ENCODE measurements around the gene UBN2. TPM values are rescaled to one million over a fixed set of nuclear protein-coding genes. Genes with fewer than 3 reads are reported as not detected.
A peak's percentile ranks its signal among the peaks of the same experiment; 100 is the strongest.

Gene UBN2
- total RNA-seq, result 10 to 100 TPM; 13.4 to 18.8 TPM

- ATAC-seq (ENCODE audit: insufficient number of reproducible peaks, low FRiP score, low read depth) (peak; percentile 98), DNase-seq (ENCODE audit: low spot score) (peak; percentile 86)
- peak within 1 kb of the TSS; percentile 100 for H3K4me3 ChIP-seq
- H3K27me3 ChIP-seq (replicated peaks; ENCODE audit: insufficient read depth), result no peaks in the 10 kb centered on the region
- no peak for TF ChIP-seq CTCF (IDR thresholded peaks at IDR 0.05)
- peak within 1 kb of the TSS; percentile 95 to 97 for H3K27ac ChIP-seq
- H3K9me3 ChIP-seq, result no peaks in the 10 kb centered on the region
- H3K4me1 ChIP-seq (ENCODE audit: control insufficient read depth in 1 of 2, low read depth in 2 of 2), result peaks cover 12 to 28% of the 10 kb centered on the region in 2 donors
- no peaks in the 10 kb centered on the region for H3K36me3 ChIP-seq
Observed at GRCh38 chr7:139230774-139231512, at the start of gene UBN2. Gene UBN2 (plus strand): TSS chr7:139231237. CDS start chr7:139231485, 248 bp downstream.

- no peak for TF ChIP-seq CTCF (IDR thresholded peaks at IDR 0.05)
- DNase-seq (ENCODE audit: low spot score) (no peak), ATAC-seq (ENCODE audit: insufficient number of reproducible peaks, low FRiP score, low read depth) (no peak)
- Histone ChIP-seq H3K4me1 (ENCODE audit: control insufficient read depth in 1 of 2, low read depth in 2 of 2) (no peaks in the 10 kb centered on the region), H3K27ac (no peak overlapping the region), H3K4me3 (no peak overlapping the region), H3K9me3 (no peaks in the 10 kb centered on the region), H3K36me3 (peaks cover 6% of the 10 kb centered on the region), H3K27me3 (replicated peaks; ENCODE audit: insufficient read depth) (no peaks in the 10 kb centered on the region)
Observed at GRCh38 chr7:139181404-139181803, 49.6 kb upstream of the UBN2 start.

GRCh38 chr7:139182363-139182762 lies 48.7 kb upstream of the UBN2 start:
- no peak overlapping the region for H3K4me3 ChIP-seq
- TF ChIP-seq CTCF (IDR thresholded peaks at IDR 0.05), result no peak
- no peak for DNase-seq (ENCODE audit: low spot score)
- H3K36me3 ChIP-seq, result peaks cover 6% of the 10 kb centered on the region
- no peak overlapping the region for H3K27ac ChIP-seq
- no peaks in the 10 kb centered on the region for H3K9me3 ChIP-seq
- no peak for ATAC-seq (ENCODE audit: insufficient number of reproducible peaks, low FRiP score, low read depth)
- no peaks in the 10 kb centered on the region for H3K4me1 ChIP-seq (ENCODE audit: control insufficient read depth in 1 of 2, low read depth in 2 of 2)
- H3K27me3 ChIP-seq (replicated peaks; ENCODE audit: insufficient read depth), result no peaks in the 10 kb centered on the region

- TF ChIP-seq CTCF (IDR thresholded peaks at IDR 0.05), result no peak
- no peak for DNase-seq (ENCODE audit: low spot score)
- no peak for ATAC-seq (ENCODE audit: insufficient number of reproducible peaks, low FRiP score, low read depth)
- Histone ChIP-seq H3K36me3 (peaks cover 6% of the 10 kb centered on the region), H3K27ac (no peak overlapping the region), H3K27me3 (replicated peaks; ENCODE audit: insufficient read depth) (no peaks in the 10 kb centered on the region), H3K4me1 (ENCODE audit: control insufficient read depth in 1 of 2, low read depth in 2 of 2) (no peaks in the 10 kb centered on the region), H3K4me3 (no peak overlapping the region), H3K9me3 (no peaks in the 10 kb centered on the region)
Observed at GRCh38 chr7:139183251-139183650, 47.8 kb upstream of the UBN2 start.

- no peaks in the 10 kb centered on the region for H3K9me3 ChIP-seq
- no peak for TF ChIP-seq CTCF (IDR thresholded peaks at IDR 0.05)
- peaks cover 7% of the 10 kb centered on the region for H3K36me3 ChIP-seq
- DNase-seq (ENCODE audit: low spot score), result no peak
- no peak for ATAC-seq (ENCODE audit: insufficient number of reproducible peaks, low FRiP score, low read depth)
- no peak overlapping the region for H3K4me3 ChIP-seq
- no peaks in the 10 kb centered on the region for H3K27me3 ChIP-seq (replicated peaks; ENCODE audit: insufficient read depth)
- H3K27ac ChIP-seq, result no peak overlapping the region
- no peaks in the 10 kb centered on the region for H3K4me1 ChIP-seq (ENCODE audit: control insufficient read depth in 1 of 2, low read depth in 2 of 2)
Observed at GRCh38 chr7:139183878-139184338, 47.1 kb upstream of the UBN2 start.

Measured in thoracic aorta (tissue), 2 donors.